Stomach (tissue), 9 donors: ENCODE results near the gene ZBTB43. TPM values are rescaled to one million over a fixed set of nuclear protein-coding genes. Genes with fewer than 3 reads are reported as not detected.
"Not testable (repeated sequence)": the region's sequence is repeated elsewhere in the genome, so short reads cannot be mapped to it uniquely, and the experiment has no call there.

Source experiments
- DNase-seq, 2 donors: peaks; one replicate each; pipeline versions ENCODE4 v3.0.0 to v3.0.0-alpha.2; 2013 to 2019
- H3K27ac ChIP-seq, 5 donors: fragments of 200-600 bp in 4 of 5; sonication (generic) in 4 of 5; one replicate each; pipeline ENCODE4 v1.5.1; 2013 to 2019; ENCODE audit warnings: mild to moderate bottlenecking in 1 of 5, moderate library complexity in 1 of 5
- H3K27me3 ChIP-seq, 3 donors: fragments of 200-600 bp; sonication (generic); one replicate each; pipeline ENCODE4 v1.5.1; 2017 to 2019; ENCODE audit warnings: mixed run types in 1 of 3
- H3K36me3 ChIP-seq, 4 donors: fragments of 200-600 bp; sonication (generic); 1 replicate in 3 of 4; 2 replicates in 1 of 4; pipeline ENCODE4 v1.5.1; 2016 to 2019
- H3K4me1 ChIP-seq, 4 donors: fragments of 200-600 bp; sonication (generic); one replicate each; pipeline ENCODE4 v1.5.1; 2016 to 2019
- H3K4me3 ChIP-seq, 4 donors: fragments of 200-600 bp; sonication (generic) in 3 of 4; one replicate each; pipeline ENCODE4 v1.5.1; 2016 to 2019; ENCODE audit warnings: mild to moderate bottlenecking in 1 of 4
- H3K9me3 ChIP-seq, 4 donors: fragments of 200-600 bp; sonication (generic); one replicate each; pipeline ENCODE4 v1.5.1; 2016 to 2019
- EP300 ChIP-seq: sonication (generic); formaldehyde crosslinking; IDR thresholded peaks from one replicate; pipeline ENCODE4 v1.6.1; 2017; ENCODE audit warnings: antibody characterized with exemption
- POLR2A ChIP-seq, 4 donors: fragments of 450-650 bp; IDR thresholded peaks; one replicate each; pipeline ENCODE4 v1.6.1; 2016; ENCODE audit warnings: antibody characterized with exemption in 4 of 4, control low read depth in 2 of 4, mild to moderate bottlenecking in 1 of 4, moderate library complexity in 1 of 4
- POLR2AphosphoS5 ChIP-seq, 3 donors: sonication (generic); formaldehyde crosslinking; IDR thresholded peaks; one replicate each; pipeline ENCODE4 v1.6.1; 2016; ENCODE audit warnings: antibody characterized with exemption in 3 of 3
- WGBS, 5 donors: extraction: QIAGEN DNeasy Blood & Tissue Kit in 3 of 5; methylation state at CpG; one replicate each; pipeline versions ENCODE4 v1.1.5 to v1.1.7; 2013 to 2018; 5-methylcytosine and 5-hydroxymethylcytosine counted together
- intact Hi-C: fragments of 100-400 bp; cut with DNase I; formaldehyde crosslinking; loops from one replicate; pipeline ENCODE4 v1.15.1; 2023; ENCODE audit warnings: low total_unique reads
- polyA plus RNA-seq, 3 donors: library from polyadenylated mRNA; stranded (reverse); fragments of 200-250 nt; gene quantifications; one replicate each; pipeline ENCODE4 v1.2.3, GENCODE V29; 2013
- total RNA-seq, 5 donors: library from RNA; depleted of rRNA; stranded (reverse); fragments of >200 nt; gene quantifications; one replicate each; pipeline versions ENCODE4 v1.1.0 to v1.2.3, GENCODE V29; 2014 to 2016
- TF ChIP-seq, protein P1 (sequence below), 7 experiments: fragments of 450-650 bp in 4 of 7; fragments of 200-600 bp in 3 of 7; sonication (generic) in 3 of 7; IDR thresholded peaks; one replicate each; pipeline ENCODE4 v1.5.1; 2016 to 2019; ENCODE audit warnings: antibody characterized with exemption in 7 of 7, control low read depth in 2 of 7, mild to moderate bottlenecking in 1 of 7
- donor health status: healthy with polysubstance abuse.
- donor health status: Bipolar disorder and iron deficiency.
- donor health status: healthy.

Gene ZBTB43
- total and polyA plus RNA-seq, 8 donors: 1.8 to 114 (median 6.6) TPM

DNA sequence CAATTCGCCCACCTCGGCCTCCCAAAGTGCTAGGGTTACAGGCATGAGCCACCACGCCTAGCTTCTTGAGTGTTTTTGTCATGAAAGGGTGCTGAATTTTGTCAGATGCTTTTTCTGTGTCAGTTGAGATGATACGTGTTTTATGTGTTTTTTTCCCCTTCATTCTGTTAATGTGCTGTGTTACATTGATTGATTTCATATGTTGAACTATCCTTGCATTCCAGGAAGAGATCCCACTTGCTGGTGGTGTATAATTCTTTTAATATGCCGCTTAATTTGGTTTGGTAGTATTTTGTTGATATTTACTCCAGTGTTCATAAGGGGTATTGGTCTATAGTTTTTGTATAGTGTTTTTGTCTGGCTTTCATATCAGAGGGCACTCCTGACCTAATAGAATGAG, 13.6 kb downstream of the ZBTB43 start:
- H3K27ac ChIP-seq: no peak overlapping the region
- peaks cover 0 to 9% (median 3%) of the 10 kb centered on the region in 4 donors for H3K4me1 ChIP-seq
- peaks cover 10 to 31% (median 19%) of the 10 kb centered on the region in 4 donors for H3K9me3 ChIP-seq
- TF ChIP-seq POLR2A (IDR thresholded peaks at IDR 0.05) (no peak), EP300 (no peak), POLR2AphosphoS5 (IDR thresholded peaks at IDR 0.05) (no peak)
- TF ChIP-seq, protein P1, sequence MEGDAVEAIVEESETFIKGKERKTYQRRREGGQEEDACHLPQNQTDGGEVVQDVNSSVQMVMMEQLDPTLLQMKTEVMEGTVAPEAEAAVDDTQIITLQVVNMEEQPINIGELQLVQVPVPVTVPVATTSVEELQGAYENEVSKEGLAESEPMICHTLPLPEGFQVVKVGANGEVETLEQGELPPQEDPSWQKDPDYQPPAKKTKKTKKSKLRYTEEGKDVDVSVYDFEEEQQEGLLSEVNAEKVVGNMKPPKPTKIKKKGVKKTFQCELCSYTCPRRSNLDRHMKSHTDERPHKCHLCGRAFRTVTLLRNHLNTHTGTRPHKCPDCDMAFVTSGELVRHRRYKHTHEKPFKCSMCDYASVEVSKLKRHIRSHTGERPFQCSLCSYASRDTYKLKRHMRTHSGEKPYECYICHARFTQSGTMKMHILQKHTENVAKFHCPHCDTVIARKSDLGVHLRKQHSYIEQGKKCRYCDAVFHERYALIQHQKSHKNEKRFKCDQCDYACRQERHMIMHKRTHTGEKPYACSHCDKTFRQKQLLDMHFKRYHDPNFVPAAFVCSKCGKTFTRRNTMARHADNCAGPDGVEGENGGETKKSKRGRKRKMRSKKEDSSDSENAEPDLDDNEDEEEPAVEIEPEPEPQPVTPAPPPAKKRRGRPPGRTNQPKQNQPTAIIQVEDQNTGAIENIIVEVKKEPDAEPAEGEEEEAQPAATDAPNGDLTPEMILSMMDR (IDR thresholded peaks at IDR 0.05): no peak
- H3K4me3 ChIP-seq: no peak overlapping the region
- 94 to 100% (median 96%) methylated on average over 5 of the region's 5 CpGs for WGBS, 5 donors
- intact Hi-C loops: no loop called here
- H3K27me3 ChIP-seq: no peaks in the 10 kb centered on the region
- no peak for DNase-seq
- H3K36me3 ChIP-seq: peaks cover 31 to 88% (median 58%) of the 10 kb centered on the region in 4 donors

DNA sequence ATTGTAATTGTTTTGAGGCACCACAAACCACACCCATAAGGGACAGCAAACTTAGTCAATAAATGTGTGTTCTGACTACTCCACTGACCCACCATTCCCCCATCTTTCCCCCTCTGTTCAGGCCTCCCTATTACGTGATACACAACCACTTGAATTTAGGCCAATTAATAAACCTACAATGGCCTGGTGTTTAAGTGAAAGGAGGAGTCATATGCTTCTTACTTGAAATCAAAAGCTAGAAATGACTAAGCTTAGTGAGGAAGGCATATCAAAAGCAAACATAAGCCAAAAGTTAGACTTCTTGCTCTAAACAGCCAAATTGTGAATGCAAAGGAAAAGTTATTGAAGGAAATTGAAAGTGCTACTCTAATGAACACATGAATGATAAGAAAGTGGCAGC, 14.6 kb downstream of the ZBTB43 start:
- Histone ChIP-seq H3K27me3 (no peaks in the 10 kb centered on the region), H3K4me1 (peaks cover 0 to 16% (median 10%) of the 10 kb centered on the region in 4 donors), H3K27ac (no peak overlapping the region), H3K4me3 (no peak overlapping the region), H3K36me3 (peaks cover 23 to 86% (median 52%) of the 10 kb centered on the region in 4 donors), H3K9me3 (peaks cover 8 to 29% (median 17%) of the 10 kb centered on the region in 4 donors)
- whole genome bisulfite sequencing, 5 donors: 75 to 94% (median 88%) methylated on average over 1 of the region's 1 CpG
- TF ChIP-seq, protein P1 (IDR thresholded peaks at IDR 0.05): no peak
- TF ChIP-seq POLR2A (IDR thresholded peaks at IDR 0.05) (no peak), POLR2AphosphoS5 (IDR thresholded peaks at IDR 0.05) (no peak), EP300 (no peak)
- no peak for DNase-seq
- intact Hi-C loops: no loop called here

DNA sequence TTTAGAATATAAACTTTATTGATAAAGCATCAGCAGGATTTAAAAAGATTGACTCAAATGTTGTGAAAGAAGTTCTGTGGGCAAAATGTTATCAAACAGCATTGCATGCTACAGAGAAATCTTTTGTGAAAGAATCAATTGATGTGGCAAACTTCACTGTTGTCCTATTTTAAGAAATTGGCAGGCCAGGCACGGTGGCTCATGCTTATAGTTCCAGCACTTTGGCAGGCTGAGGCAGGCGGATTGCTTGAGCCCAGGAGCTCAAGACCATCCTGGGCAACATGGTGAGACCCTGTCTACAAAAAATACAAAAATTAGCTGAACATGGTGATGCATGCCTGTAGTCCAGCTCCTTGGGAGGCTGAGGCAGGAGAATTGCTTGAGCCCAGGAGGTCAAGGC, 17.4 kb downstream of the ZBTB43 start:
- no peak for TF ChIP-seq POLR2A (IDR thresholded peaks at IDR 0.05)
- TF ChIP-seq EP300: no peak
- TF ChIP-seq POLR2AphosphoS5 (IDR thresholded peaks at IDR 0.05): no peak
- TF ChIP-seq, protein P1 (IDR thresholded peaks at IDR 0.05): no peak
- Histone ChIP-seq H3K4me1 (peaks cover 0 to 16% (median 10%) of the 10 kb centered on the region in 4 donors), H3K27me3 (no peaks in the 10 kb centered on the region), H3K27ac (no peak overlapping the region), H3K9me3 (peaks cover 4 to 24% (median 15%) of the 10 kb centered on the region in 4 donors), H3K36me3 (peaks cover 20 to 77% (median 45%) of the 10 kb centered on the region in 4 donors), H3K4me3 (no peak overlapping the region)
- DNase-seq: no peak
- WGBS, 5 donors: 46 to 63% (median 57%) methylated on average over 2 of the region's 2 CpGs
- intact Hi-C loops: no loop called here

DNA sequence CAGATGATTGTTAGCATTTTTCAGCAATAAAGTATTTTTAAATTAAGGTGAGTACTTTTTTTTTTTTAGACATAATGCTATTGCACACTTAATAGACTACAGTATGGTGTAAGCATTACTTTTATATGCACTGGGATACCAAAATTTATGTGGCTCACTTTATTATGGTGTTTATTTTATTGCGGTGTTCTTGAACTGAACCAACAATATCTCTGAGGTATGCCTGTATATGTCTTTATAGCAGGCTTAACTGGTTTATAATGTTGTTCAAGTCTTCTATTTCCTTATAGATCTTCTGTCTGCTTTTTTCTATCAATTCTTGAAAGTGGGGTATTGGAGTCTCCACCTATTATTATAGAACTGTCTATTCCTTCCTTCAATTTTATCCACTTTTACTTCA, 18.0 kb downstream of the ZBTB43 start:
- no peak overlapping the region for H3K27ac ChIP-seq
- H3K36me3 ChIP-seq: peaks cover 20 to 78% (median 47%) of the 10 kb centered on the region in 4 donors
- intact Hi-C loops: no loop called here
- peaks cover 0 to 21% (median 12%) of the 10 kb centered on the region in 4 donors for H3K4me1 ChIP-seq
- H3K27me3 ChIP-seq: no peaks in the 10 kb centered on the region
- 78 to 93% (median 93%) methylated on average over 1 of the region's 1 CpG for WGBS, 5 donors
- no peak overlapping the region for H3K4me3 ChIP-seq
- DNase-seq: no peak
- peaks cover 4 to 20% (median 15%) of the 10 kb centered on the region in 4 donors for H3K9me3 ChIP-seq
- TF ChIP-seq, protein P1 (IDR thresholded peaks at IDR 0.05): no peak

DNA sequence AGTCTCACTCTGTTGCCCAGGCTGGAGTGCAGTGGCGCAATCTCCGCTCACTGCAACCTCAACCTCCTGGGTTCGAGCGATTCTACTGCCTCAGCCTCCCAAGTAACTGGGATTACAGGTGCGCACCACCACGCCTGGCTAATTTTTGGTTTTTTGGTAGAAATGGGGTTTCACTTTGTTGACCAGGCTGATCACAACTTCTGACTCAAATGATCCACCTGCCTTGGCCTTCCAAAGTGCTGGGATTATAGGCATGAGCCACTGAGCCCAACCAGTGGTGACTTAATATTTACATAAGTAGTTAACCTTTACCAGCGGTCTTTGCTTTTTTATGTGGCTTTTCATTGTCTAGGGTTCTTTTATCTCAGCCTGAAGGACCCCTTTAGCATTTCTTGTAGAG, 19.2 kb downstream of the ZBTB43 start:
- peaks cover 0 to 22% (median 12%) of the 10 kb centered on the region in 4 donors for H3K4me1 ChIP-seq
- intact Hi-C loops, DNase-seq, H3K4me3 ChIP-seq, H3K27ac ChIP-seq, H3K27me3 ChIP-seq: not testable (repeated sequence)
- H3K36me3 ChIP-seq: peaks cover 12 to 70% (median 38%) of the 10 kb centered on the region in 4 donors
- H3K9me3 ChIP-seq: peaks cover 0 to 13% (median 4%) of the 10 kb centered on the region in 4 donors
- 90 to 93% (median 92%) methylated on average over 7 of the region's 7 CpGs for WGBS, 5 donors
